Nephron (organoid): ENCODE measurements around the gene NECTIN1.

Source experiments
- H3K27ac Mint-ChIP-seq, 3 experiments: 2 replicates each; pipeline ENCODE4 v1.8.0; 2020; ENCODE audit warnings: mixed read lengths in 3 of 3, mild to moderate bottlenecking in 2 of 3, moderate library complexity in 1 of 3
- H3K27me3 Mint-ChIP-seq: 2 replicates; pipeline ENCODE4 v1.8.0; 2021; ENCODE audit warnings: low read depth, mild to moderate bottlenecking, moderate library complexity, mixed read lengths
- H3K36me3 Mint-ChIP-seq: 2 replicates; pipeline ENCODE4 v1.8.0; 2020; ENCODE audit warnings: low read depth, mixed read lengths
- H3K4me1 Mint-ChIP-seq: 2 replicates; pipeline ENCODE4 v1.8.0; 2020; ENCODE audit warnings: mixed read lengths
- H3K4me3 Mint-ChIP-seq, 3 experiments: 2 replicates each; pipeline ENCODE4 v1.8.0; 2020; ENCODE audit warnings: mild to moderate bottlenecking in 3 of 3, mixed read lengths in 3 of 3, moderate library complexity in 2 of 3
- H3K9me3 Mint-ChIP-seq: 2 replicates; pipeline ENCODE4 v1.8.0; 2020; ENCODE audit warnings: mixed read lengths
- TF ChIP-seq, protein P1 (sequence below), 3 experiments: fragments of 200-600 bp; sonication (generic); IDR thresholded peaks; one replicate each; pipeline ENCODE4 v1.5.0; 2021; ENCODE audit warnings: antibody characterized with exemption in 3 of 3; ENCODE audit not compliant: unreplicated experiment in 3 of 3

The NECTIN1 gene

DNA sequence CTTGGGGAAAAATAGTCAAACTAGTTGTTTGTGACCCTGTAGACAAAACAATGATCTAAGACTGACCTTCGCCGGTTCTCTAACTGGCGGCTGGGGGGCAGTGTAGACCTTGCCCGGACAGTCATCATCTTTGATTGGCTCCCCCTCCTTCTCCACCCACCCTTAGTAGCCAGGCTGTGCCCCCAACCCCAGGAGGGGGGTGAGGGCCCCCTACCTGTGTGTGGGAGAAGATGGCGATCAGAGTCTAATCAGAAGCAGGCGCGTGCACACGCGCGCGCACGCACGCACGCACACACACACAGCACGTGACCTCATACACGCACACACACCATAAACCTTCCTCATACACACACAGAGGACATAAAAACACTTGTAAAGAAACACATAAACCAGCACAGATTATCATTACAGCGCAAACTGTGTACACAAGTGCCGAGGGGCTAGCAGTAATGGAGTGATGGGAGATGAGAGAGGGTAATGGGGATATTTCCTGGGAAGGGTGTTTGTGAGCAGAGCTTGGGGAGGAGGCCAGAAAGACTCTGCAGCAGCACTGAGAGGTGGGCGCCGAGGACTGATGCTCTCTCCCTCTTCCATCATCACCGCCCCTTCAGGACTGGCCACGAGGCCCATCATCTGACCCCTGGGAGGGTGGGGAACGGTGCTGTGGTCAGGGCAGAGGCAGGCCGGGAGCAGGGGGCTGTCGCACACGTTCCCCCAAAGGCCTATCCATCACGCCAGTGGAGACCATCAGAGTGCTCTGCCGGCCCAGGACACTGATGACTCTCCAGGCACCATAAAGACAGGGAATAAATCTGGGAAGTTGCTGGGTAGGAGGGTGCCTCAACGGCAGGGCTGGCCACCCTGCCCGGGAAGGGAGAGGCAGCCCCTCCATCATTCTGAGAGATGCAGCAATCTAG lies 12.2 kb downstream of the NECTIN1 start:
- H3K9me3 Mint-ChIP-seq, result no peaks in the 10 kb centered on the region
- H3K4me3 Mint-ChIP-seq, result no peak overlapping the region
- TF ChIP-seq, protein P1, sequence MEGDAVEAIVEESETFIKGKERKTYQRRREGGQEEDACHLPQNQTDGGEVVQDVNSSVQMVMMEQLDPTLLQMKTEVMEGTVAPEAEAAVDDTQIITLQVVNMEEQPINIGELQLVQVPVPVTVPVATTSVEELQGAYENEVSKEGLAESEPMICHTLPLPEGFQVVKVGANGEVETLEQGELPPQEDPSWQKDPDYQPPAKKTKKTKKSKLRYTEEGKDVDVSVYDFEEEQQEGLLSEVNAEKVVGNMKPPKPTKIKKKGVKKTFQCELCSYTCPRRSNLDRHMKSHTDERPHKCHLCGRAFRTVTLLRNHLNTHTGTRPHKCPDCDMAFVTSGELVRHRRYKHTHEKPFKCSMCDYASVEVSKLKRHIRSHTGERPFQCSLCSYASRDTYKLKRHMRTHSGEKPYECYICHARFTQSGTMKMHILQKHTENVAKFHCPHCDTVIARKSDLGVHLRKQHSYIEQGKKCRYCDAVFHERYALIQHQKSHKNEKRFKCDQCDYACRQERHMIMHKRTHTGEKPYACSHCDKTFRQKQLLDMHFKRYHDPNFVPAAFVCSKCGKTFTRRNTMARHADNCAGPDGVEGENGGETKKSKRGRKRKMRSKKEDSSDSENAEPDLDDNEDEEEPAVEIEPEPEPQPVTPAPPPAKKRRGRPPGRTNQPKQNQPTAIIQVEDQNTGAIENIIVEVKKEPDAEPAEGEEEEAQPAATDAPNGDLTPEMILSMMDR (IDR thresholded peaks at IDR 0.05; ENCODE audit: unreplicated experiment in 3 of 3), result no peak
- no peaks in the 10 kb centered on the region for H3K36me3 Mint-ChIP-seq
- H3K27me3 Mint-ChIP-seq, result peaks cover 5% of the 10 kb centered on the region
- H3K4me1 Mint-ChIP-seq, result peaks cover 61% of the 10 kb centered on the region
- peak overlapping the region; percentile 18 to 70 (median 69) for H3K27ac Mint-ChIP-seq

DNA sequence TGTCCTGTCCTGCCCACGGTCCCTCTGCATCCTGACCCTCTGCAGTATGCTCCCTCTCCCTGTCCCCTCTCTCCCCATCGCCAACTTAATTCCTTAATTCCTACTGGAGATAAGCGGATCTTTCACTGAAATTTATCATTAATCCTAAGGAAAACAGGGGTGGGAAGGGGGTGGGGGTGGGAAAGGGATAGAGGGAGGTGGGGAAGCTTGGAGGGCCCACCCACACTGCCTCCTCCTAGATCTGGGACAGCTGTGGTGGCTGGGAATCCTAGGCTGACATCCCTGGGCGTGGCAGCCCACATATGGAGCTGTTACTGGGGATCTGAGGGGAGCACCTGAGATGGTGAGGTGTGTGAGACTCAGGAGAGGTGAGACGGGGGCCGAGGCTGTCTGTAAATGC lies 14.4 kb downstream of the NECTIN1 start:
- Mint-ChIP-seq H3K9me3 (no peaks in the 10 kb centered on the region), H3K27ac (peak overlapping the region; percentile 30 to 48 (median 34)), H3K4me1 (peaks cover 67% of the 10 kb centered on the region), H3K36me3 (no peaks in the 10 kb centered on the region), H3K27me3 (peaks cover 8% of the 10 kb centered on the region), H3K4me3 (no peak overlapping the region)
- TF ChIP-seq, protein P1 (IDR thresholded peaks at IDR 0.05; ENCODE audit: unreplicated experiment in 3 of 3), result no peak

DNA sequence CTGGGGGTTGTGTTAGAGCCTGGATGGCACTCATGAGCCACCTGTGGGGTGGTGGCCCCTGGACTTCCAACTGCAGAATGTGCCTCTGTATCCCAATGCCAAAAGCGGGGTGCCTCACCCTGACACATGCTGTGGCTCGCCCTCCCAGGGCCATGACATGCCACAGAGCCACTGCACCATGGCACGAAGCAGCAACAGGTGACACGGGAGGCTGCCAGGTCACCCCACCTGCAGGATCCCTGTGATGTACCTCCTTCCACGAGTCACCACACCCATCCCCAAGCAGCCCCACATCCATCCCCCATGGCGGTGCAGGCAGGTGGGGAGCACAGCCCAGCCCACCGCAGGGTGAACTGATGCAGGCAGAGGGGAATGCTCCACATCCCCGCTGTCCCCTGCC lies 14.8 kb downstream of the NECTIN1 start:
- Mint-ChIP-seq H3K27ac (peak overlapping the region in 2 of 3 experiments; percentile 30 to 48), H3K9me3 (no peaks in the 10 kb centered on the region), H3K4me1 (peaks cover 69% of the 10 kb centered on the region), H3K4me3 (no peak overlapping the region), H3K36me3 (no peaks in the 10 kb centered on the region), H3K27me3 (peaks cover 8% of the 10 kb centered on the region)
- TF ChIP-seq, protein P1 (IDR thresholded peaks at IDR 0.05; ENCODE audit: unreplicated experiment in 3 of 3), result no peak

DNA sequence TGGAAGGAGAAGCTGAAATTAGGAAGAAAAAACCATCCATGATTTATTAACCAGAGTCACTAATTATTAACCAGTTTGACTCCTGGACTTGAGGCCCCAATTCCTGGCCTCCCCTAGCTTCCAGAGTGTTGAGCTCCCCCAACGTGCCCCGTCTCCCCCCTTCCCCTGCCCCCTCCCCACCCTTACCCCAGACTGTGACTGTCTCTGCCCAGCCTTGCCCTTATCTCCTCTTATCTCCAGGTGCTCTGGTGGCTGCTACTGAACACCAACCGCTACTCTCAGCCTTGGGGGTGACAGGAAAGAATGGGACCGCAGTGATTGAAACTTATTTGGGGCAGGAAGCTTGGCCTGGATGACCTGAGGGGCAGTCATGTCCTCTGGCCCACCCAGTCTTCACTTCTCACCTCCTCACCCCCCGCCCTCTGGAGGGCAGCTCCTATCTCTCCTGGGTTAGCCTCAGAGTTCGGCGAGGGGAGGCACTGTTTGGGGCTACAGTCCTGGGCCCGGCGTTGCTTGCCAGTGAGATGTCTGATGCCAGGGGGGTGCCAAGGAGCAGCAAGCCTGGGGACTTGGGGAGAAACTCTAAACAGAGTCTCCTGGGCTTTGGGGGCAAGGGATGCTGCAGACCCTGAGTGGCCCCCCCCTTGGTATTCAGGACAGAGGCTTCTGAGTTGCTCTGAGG lies 15.5 kb downstream of the NECTIN1 start:
- peak overlapping the region; percentile 60 to 96 (median 88) for H3K27ac Mint-ChIP-seq
- peaks cover 72% of the 10 kb centered on the region for H3K4me1 Mint-ChIP-seq
- H3K9me3 Mint-ChIP-seq, result no peaks in the 10 kb centered on the region
- TF ChIP-seq, protein P1 (IDR thresholded peaks at IDR 0.05; ENCODE audit: unreplicated experiment in 3 of 3), result no peak
- peak overlapping the region in 1 of 3 experiments; percentile 19 for H3K4me3 Mint-ChIP-seq
- H3K36me3 Mint-ChIP-seq, result no peaks in the 10 kb centered on the region
- H3K27me3 Mint-ChIP-seq, result peaks cover 8% of the 10 kb centered on the region

DNA sequence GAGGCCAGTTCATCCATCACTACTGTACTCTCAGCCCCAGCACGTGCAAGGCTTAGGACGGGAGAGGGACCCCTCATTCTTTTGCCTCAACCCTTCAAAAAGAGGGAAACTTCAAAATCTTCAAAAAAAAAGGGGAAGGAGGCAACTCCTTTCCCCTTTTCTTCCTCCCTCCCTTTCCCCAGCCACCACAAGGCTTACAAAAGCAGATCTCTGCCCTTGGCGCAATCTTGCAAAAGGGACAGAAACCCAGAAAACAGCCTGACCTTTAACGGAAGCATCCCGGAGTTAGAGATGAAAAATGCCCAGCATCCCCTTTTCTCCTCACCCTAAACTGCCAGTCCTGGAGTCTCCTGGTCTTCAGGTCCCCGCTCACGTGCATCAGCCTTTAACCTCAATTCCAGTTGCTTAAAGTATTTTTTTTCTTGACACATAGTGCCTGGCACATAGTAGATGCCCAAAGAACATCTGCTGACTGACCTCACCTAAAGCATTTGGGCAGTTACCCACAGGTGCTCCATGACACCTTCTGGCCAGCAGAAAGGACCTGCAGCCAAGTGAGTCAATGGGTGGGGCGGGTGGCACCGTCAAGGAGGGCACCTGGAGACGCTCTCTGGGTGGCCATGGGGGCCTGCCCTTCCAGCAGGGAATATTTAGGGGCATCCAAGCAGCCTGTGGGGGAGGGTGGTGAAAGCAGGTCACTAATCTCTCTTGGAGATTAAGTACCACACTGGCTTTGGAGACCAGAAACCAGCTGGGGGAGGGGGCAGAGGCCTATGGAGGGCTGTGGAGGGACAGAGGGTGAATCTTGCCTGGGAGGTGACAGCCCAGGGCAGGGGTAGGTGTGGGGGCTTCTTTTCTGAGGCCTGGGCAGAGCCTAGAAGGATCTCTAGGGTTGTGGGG lies 16.3 kb downstream of the NECTIN1 start:
- Mint-ChIP-seq H3K27me3 (peaks cover 8% of the 10 kb centered on the region), H3K4me1 (peaks cover 72% of the 10 kb centered on the region), H3K27ac (peak overlapping the region; percentile 60 to 96 (median 88)), H3K4me3 (peak overlapping the region in 2 of 3 experiments; percentile 8 to 19), H3K36me3 (no peaks in the 10 kb centered on the region), H3K9me3 (no peaks in the 10 kb centered on the region)
- TF ChIP-seq, protein P1 (IDR thresholded peaks at IDR 0.05; ENCODE audit: unreplicated experiment in 3 of 3), result no peak
